ENCODE results near the gene MC2R.

Gene MC2R

DNA sequence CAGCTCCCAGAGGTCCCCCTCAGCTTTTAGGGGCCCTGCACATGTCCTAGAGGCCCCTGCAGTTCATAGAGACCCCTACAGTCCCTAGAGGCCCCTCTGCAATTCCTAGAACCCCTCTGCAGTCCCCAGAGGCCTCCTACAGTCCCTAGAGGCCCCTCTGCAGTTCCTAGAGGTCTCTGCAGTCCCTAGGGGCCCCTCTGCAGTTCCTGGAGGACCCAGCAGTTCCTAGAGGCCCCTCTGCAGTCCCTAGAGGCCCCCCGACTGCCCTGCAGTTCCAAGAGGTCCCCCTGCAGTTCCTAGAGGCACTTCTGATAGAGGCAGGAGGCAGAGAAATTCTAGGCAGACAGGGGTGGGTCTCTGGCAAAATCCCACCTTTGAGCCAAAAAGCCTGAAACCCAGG, 35.4 kb downstream of the MC2R start:
- no peak overlapping the region for H3K27ac ChIP-seq
- TF ChIP-seq, protein P1, sequence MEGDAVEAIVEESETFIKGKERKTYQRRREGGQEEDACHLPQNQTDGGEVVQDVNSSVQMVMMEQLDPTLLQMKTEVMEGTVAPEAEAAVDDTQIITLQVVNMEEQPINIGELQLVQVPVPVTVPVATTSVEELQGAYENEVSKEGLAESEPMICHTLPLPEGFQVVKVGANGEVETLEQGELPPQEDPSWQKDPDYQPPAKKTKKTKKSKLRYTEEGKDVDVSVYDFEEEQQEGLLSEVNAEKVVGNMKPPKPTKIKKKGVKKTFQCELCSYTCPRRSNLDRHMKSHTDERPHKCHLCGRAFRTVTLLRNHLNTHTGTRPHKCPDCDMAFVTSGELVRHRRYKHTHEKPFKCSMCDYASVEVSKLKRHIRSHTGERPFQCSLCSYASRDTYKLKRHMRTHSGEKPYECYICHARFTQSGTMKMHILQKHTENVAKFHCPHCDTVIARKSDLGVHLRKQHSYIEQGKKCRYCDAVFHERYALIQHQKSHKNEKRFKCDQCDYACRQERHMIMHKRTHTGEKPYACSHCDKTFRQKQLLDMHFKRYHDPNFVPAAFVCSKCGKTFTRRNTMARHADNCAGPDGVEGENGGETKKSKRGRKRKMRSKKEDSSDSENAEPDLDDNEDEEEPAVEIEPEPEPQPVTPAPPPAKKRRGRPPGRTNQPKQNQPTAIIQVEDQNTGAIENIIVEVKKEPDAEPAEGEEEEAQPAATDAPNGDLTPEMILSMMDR (conservative IDR thresholded peaks at IDR 0.05), result no peak

DNA sequence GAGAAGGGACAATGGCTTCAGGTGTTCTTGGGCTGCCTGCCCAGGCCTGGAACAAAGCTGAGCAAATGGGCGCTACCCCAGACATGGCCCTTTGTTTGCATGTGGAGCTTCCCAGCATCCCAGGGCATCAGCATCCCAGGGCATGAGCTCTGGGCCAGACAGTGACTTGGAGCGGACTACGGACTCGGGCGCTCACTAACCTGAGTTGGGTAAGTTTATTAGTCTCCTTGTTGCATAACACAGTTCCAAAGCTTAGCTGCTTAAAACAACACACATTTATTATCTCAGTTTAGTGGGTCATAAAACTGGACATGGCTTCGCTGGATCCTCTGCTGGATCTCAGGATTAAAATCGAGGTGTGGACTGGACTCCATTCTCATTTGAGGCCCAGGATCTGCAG, 35.8 kb downstream of the MC2R start:
- H3K27ac ChIP-seq, result no peak overlapping the region
- TF ChIP-seq, protein P1 (conservative IDR thresholded peaks at IDR 0.05), result no peak

DNA sequence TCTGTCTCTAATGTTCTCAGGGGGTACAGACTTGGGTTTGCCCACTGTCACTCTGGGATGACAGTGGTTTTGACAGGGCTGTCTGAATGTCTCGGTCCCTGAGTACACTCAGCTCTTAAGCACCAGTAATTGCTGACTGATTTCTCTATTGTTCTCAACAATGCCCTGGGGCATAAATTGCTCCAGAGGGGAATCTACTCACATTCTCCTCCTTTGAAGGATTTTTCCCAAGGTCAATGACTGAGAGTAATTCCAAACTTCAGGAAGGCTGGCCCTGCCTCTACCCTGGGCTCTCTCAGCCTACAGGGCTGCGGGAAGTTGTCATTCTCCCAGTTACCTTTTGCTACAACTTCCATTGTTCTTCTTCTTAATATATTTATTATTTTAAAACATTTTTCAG, 36.5 kb downstream of the MC2R start:
- no peak overlapping the region for H3K27ac ChIP-seq
- TF ChIP-seq, protein P1 (conservative IDR thresholded peaks at IDR 0.05), result no peak

DNA sequence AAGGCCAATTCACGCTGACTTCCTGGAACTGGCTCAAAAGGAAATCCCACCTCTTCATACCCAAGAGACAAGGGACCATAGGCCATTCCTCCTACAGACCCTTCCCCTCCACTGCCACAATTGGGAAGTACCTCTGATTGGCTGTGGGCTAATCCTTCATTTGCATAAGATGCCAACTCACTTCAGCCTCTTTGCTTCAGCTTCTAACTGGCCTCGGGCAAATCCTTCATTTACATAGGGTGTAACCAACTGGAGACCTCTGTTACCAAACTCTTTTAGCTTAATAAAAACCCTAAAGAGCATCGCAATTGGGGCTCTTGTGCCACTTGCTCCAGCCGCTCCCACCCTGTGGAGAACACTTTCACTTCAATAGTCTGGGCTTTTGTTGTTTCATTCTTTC, 38.2 kb downstream of the MC2R start:
- TF ChIP-seq, protein P1 (conservative IDR thresholded peaks at IDR 0.05), result no peak
- H3K27ac ChIP-seq, result no peak overlapping the region

DNA sequence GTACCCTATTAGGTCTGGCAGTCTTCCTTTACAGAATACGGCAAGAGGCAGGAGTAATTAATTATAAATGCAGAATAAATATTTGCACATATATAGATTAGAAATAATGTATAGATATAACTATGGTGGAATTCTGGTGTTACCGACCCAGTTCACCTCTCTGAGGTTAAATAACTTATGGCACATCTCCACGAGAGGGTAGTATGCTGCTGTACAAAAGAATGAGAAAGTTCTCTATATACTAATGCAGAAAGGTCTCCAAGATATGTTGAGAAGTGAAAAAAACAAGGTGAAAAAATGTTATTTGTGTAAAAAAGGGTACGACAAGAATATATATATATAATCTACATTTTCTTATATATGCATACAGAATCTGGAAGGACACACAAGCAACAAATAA, 40.8 kb downstream of the MC2R start:
- TF ChIP-seq, protein P1 (conservative IDR thresholded peaks at IDR 0.05), result no peak
- H3K27ac ChIP-seq, result no peak overlapping the region

DNA sequence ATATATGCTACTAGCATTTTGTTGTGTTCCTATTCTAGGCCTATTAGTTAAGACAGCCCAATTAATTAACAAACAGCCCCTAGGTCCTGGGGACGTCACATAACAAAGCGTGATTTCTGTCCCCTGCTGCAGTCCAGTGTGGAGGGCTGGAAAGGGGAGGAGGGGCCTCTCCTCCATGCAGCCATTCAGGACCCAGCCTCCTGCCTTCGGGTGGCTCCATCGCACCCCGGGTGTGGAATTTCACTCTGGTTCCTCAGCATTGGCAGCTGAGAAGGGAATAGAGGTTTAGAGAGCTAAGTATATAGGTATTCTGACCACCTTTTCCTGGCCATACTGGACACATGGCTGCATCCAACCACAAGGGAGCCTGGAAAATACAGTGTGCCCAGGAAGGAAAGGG, 42.4 kb downstream of the MC2R start:
- H3K27ac ChIP-seq, result no peak overlapping the region
- TF ChIP-seq, protein P1 (conservative IDR thresholded peaks at IDR 0.05), result no peak

DNA sequence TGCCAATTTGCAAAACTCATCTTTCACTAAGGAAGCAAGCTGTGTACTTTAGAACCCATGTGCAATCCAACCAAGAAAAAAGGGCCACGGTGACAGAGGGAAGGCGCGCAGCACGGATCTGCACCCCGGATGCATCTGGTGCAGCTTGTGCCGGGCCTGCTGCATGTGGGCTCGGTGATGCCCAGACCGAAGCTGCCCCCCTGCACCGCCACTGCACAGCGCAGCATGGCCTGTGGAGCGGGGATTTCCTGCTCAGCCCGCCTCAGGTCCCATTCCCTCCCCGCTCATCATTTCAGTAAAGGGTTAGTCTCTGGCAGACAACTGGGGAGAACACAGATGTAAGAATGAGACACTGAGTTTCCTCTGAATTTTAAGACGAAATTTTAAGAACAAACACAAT, 43.0 kb downstream of the MC2R start:
- H3K27ac ChIP-seq, result no peak overlapping the region
- TF ChIP-seq, protein P1 (conservative IDR thresholded peaks at IDR 0.05), result no peak

DNA sequence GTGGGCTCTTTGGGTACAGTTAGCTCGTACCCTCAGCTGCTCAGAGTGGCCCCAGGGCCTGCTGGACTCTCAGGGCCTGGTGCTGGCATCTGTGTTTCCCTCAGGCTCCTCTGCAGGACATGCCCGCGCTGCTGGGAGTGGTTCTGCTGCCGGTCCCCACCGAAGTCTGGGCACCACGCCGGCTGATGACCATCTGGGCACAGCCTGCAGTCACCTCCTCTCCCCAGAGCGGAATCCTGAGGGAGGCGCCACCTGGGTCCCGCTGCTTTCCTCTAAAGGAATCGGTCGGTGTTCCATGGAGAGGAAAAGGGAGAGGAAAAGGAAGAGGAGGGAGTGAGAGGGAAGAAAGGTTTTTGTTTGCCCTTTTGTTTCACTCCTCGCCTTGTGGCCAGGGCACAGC, 43.6 kb downstream of the MC2R start:
- TF ChIP-seq, protein P1 (conservative IDR thresholded peaks at IDR 0.05), result no peak
- no peak overlapping the region for H3K27ac ChIP-seq
